ENCODE results near the gene ERC1.
A peak's percentile ranks its signal among the peaks of the same experiment; 100 is the strongest.
"Not testable (repeated sequence)": the region's sequence is repeated elsewhere in the genome, so short reads cannot be mapped to it uniquely, and the experiment has no call there.

ERC1 gene

DNA sequence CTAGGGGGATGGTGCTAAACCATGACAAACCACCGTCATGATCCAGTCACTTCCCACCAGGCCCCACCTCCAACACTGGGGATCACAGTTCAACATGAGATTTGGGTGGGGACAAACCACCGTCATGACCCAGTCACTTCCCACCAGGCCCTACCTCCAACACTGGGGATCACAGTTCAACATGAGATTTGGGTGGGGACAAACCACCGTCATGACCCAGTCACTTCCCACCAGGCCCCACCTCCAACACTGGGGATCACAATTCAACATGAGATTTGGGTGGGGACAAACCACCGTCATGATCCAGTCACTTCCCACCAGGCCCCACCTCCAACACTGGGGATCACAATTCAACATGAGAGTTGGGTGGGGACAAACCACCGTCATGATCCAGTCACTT, 207.8 kb downstream of the ERC1 start:
- not testable (repeated sequence) for DNase-seq

- DNase-seq = no peak
Observed at GRCh38 chr12:1199700-1200099, 208.7 kb downstream of the ERC1 start.

GRCh38 chr12:1201030-1201429, 210.0 kb downstream of the ERC1 start:
- no peak for DNase-seq

DNA sequence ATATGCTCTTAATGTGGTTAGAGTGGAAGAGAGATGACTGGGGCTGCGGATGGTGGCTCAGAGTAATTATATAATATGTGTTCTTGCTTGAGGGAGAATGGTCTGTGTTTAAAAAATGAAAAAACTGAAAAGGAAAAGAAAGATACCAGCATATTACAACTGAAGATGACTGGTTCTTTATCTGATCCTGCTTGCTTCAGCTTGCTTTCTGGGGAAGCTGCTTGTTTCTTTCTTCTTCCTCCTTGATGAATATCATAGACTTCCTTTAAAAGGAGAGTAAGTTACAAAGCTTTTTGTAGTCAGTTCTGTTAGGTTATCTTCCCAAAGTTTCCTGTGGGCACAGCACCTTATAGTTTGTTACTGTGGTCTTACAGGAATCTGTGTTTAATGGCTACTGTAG, 210.9 kb downstream of the ERC1 start:
- DNase-seq = no peak

GRCh38 chr12:1203735-1204019, 212.7 kb downstream of the ERC1 start:
- DNase-seq = no peak

GRCh38 chr12:1204581-1205121, 213.6 kb downstream of the ERC1 start:
- DNase-seq = peak; percentile 63

DNA sequence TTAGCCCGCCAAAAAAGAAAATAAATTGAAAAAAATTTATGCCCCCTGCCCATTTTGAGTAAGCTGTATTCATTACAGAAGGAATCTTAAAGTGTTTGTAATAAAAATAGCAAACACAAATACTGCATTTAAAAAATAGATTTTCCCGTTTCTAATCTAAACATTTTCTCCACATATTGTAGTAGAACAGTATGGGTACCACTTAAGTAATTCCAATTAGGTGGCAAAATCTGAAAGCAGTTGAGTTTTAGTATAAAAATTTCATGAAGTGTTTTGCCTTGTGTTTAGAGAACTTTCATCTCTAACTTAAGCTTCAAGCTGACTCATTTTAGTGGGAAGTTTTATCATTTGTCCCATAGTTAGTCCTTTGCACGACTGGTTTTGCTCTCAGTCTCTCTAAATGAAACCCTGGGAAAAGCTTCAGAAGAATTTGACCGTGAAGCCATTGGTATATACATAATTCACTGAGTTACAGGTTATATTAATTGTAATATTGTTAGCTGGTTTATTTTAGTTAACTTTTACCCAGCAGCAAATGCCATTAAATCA, 214.6 kb downstream of the ERC1 start:
- DNase-seq = no peak

DNA sequence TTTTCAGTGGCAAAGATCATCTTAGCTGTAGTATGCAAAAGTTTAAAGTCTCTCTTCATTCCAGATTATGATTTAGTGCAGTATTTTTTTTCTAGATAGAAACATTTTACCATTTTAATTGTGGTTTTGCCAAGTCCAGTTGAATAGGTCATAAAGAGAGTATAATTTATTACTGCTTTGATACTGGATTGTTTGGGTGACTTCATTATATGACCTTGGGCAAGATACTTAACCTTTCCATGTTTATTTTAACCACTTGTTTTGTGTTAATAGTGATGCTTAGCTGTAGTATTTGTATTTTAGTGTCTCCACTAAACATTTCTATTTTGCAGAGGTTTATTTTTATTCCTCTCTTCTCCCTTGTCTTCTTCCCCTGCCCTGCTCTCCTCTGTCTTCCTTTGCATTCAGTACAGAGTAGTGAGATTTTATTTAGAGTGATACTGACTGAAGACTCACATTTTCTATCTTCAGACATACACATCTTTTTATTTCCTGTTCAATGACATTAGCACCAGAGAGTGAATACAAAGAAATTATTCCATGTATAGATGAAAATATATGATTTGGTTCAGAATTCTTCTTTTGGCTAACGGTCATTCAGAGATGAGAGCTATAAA, 215.2 kb downstream of the ERC1 start:
- DNase-seq = no peak

GRCh38 chr12:1207276-1207675, 216.3 kb downstream of the ERC1 start:
- no peak for DNase-seq

DNA sequence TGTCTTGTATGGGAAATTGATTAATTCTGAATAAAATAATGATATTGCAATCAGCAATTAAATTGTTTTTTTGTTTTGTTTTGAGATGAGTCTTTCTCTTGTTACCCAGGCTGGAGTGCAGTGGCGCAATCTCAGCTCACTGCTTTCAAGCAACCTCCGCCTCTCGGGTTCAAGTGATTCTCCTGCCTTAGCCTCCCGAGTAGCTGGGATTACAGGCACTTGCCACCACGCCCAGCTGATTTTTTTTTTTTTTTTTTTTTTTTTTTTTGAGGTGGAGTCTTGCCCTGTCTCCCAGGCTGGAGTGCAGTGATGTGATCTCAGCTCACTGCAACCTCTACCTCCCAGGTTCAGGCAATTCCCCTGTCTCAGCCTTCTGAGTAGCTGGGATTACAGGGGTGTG, 217.7 kb downstream of the ERC1 start:
- not testable (repeated sequence) for DNase-seq

- DNase-seq = no peak
Observed at GRCh38 chr12:1212526-1212925, 221.5 kb downstream of the ERC1 start.

DNA sequence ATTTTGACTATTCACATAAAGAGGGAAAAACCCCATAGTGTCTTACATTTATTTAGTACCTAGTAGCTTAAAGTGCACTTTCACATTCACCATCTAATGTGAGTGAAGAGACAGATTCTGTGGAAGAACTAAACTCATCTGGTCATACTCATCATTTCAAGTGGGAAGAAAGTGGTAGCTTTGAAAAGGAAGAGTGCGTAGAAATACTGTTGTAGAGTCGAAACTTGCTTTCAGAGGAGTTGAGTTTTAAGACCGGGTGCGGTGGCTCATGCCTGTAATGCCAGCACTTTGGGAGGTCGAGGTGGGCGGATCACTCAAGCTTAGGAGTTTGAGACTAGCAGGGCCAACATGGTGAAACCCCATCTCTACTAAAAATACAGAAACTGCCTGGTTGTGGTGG, 222.2 kb downstream of the ERC1 start:
- DNase-seq = no peak

DNA sequence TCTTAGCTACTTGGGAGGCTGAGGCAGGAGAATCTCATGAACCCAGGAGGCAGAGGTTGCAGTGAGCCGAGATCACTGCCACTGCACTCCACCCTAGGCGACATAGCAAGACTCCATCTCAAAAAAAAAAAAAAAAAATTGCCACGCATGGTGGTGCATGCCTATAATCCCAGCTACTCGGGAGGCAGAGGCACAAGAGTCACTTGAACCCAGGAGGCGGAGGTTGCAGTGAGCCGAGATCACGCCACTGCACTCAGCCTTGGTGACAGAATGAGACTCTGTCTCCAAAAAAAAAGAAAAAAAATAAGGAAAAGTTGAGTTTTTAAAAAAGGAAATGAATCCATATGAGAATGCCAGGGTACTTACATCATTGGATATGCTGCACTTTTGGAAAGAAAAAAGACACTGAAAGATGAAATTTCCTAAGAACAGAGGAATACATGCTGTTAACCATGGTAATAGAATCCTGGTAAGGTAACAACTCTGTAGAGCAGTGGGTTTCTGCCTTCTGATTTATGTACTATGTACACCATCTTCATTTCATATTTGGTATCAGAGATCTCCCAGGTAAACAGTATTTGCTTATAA, 222.7 kb downstream of the ERC1 start:
- DNase-seq = no peak

DNA sequence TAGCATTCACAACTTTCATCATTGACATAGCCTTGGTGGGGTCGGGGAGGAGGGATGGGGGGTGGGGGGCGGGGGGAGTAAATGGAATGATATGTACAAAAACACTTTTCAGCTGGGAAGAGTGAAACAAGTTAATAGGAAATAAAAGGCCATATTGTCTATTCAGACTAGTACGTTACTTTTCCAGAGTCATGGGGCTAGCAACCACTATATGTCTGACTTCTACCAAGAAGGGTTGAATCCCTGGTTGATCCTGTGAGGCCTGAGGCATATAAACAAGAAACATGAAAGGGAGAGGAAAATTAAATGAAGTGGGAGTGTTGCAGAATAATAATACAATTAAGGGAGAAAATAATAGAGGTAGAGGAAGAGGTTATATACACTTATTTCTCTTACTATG, 225.5 kb downstream of the ERC1 start:
- no peak for DNase-seq

DNA sequence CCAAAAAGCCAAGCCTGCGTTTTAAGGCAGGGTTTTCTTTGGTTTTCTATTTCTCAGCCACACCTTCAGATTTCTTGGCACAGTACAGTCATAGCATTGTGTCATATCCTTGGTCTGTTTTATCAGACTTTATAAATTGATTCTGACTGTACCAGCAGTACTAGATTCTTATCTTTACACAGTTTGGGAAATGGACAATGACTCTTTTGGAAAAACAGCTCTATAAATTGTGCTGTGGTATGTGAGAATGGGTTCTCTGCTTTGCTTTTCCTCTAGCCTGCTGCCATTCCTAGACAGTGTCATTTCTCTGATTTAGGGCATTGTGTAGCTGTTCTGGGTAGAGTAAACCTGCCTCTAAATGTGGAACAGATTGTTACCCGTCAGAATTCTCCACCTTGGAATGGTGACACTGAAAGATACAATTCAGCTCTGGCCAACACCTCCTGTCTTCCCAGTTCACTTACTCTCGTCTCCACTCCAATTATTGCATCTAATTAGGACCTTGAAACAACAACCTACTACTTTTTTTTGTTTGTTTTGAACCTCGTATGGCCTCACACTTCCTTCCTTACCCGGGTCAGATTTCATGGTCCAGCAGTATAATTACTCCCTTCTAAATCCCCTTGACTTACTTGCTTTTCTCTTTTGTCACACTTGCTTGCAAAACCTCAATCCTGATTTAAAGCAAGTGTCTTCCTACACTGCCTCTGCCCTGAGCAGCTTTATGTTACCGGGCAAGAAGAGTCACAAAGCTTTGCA, 226.3 kb downstream of the ERC1 start:
- peak; percentile 24 for DNase-seq

- DNase-seq = no peak
Observed at GRCh38 chr12:1218369-1218768, 227.3 kb downstream of the ERC1 start.

GRCh38 chr12:1220127-1221092, 229.4 kb downstream of the ERC1 start:
- peak; percentile 92 for DNase-seq

- DNase-seq = no peak
Observed at GRCh38 chr12:1222858-1223639, 232.0 kb downstream of the ERC1 start.

- no peak for DNase-seq
Observed at GRCh38 chr12:1226951-1227350, 235.9 kb downstream of the ERC1 start.

DNA sequence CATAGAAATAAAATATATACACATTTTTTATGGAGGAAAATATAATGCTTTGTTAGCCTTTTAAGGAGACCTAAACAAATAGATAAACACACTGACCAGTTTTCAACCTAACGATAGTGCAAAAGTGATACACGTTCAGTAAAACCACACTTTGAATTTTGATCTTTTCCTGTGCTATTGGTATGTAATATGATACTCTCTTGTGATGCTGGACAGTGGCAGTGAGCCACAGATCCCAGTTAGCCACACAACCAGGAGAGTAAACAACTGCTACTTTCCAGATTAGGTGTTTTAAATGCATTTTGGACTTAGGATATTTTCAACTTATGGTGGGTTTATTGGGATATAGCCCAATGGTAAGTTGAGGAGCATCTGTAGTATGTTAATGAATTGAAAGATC, 243.1 kb downstream of the ERC1 start:
- no peak for DNase-seq

- DNase-seq = no peak
Observed at GRCh38 chr12:1246637-1247036, 255.6 kb downstream of the ERC1 start.

DNA sequence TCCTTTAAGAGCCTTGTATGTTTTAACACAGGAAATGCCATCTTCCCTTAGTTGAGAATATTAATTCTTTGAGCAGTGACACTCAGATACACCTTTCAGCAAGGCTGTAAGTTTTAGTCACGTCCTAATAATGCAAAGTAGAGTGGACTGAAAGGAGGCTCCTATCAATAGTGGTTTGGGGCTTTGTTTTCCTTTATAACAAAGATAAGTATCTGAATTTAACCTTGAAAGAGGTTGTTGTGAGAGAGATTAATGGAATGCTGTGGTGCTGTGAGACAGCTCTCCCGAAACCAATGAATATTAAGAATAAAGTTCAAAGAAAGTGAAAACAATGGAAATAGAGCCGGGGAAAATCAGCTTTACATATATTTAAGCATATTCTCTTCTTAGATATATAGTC, 259.6 kb downstream of the ERC1 start:
- no peak for DNase-seq

Data from NCI-H1092 treated with DMSO at 0.1 percent for 48 hours (cell line).